ENCODE measurements around the gene ERCC6L. TPM values are rescaled to one million over a fixed set of nuclear protein-coding genes. Genes with fewer than 3 reads are reported as not detected.

The ERCC6L gene, protein sequence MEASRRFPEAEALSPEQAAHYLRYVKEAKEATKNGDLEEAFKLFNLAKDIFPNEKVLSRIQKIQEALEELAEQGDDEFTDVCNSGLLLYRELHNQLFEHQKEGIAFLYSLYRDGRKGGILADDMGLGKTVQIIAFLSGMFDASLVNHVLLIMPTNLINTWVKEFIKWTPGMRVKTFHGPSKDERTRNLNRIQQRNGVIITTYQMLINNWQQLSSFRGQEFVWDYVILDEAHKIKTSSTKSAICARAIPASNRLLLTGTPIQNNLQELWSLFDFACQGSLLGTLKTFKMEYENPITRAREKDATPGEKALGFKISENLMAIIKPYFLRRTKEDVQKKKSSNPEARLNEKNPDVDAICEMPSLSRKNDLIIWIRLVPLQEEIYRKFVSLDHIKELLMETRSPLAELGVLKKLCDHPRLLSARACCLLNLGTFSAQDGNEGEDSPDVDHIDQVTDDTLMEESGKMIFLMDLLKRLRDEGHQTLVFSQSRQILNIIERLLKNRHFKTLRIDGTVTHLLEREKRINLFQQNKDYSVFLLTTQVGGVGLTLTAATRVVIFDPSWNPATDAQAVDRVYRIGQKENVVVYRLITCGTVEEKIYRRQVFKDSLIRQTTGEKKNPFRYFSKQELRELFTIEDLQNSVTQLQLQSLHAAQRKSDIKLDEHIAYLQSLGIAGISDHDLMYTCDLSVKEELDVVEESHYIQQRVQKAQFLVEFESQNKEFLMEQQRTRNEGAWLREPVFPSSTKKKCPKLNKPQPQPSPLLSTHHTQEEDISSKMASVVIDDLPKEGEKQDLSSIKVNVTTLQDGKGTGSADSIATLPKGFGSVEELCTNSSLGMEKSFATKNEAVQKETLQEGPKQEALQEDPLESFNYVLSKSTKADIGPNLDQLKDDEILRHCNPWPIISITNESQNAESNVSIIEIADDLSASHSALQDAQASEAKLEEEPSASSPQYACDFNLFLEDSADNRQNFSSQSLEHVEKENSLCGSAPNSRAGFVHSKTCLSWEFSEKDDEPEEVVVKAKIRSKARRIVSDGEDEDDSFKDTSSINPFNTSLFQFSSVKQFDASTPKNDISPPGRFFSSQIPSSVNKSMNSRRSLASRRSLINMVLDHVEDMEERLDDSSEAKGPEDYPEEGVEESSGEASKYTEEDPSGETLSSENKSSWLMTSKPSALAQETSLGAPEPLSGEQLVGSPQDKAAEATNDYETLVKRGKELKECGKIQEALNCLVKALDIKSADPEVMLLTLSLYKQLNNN
- 1.6 TPM for total RNA-seq

DNA sequence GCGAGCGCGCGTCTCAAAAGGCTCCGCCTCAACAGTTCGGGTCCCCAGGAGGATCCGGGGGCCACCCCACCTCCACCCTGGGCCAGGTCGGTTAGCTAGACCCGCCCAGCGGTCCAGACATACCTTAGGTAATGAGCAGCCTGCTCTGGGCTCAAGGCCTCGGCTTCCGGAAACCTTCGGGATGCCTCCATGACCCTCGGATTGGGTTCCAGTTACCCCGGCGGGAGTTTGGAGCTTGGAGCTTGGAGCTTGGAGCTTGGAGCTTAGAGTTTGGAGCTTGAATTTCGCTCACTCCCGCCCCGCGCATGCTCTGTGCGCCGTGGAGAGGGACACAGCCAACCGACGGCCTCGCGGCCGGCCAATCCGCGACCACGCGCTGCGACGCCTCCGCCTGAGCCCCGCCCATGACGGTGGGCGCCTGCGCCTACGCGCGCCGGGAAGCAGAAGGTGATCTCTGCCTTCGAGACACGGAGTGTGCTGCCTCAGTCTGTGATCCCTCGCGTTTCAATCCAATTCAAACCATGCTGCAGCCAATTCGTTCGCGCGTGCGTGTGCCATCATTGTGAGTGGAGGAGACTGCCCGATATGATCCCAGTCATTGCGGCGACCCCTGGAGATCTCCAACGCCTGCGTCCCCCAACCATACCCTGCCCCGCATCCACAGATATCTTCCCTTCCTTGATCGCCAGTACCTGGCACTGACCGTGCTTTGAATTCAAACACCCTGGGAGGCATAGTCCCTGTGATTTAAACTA is at the start of gene ERCC6L:
ERCC6L (minus strand) TSS at position 307 of the 755 bp plus-strand sequence; CDS start at position 191, 116 bp downstream.
- H3K27me3 ChIP-seq (ENCODE audit: insufficient read depth, low read length): no peaks in the 10 kb centered on the region
- peak within 1 kb of the TSS; percentile 30 for H3K4me3 ChIP-seq (ENCODE audit: low read length)
- no peaks in the 10 kb centered on the region for H3K9me3 ChIP-seq (ENCODE audit: low read depth, low read length)
- peaks cover 6% of the 10 kb centered on the region for H3K4me1 ChIP-seq (ENCODE audit: insufficient read depth, low read length)

DNA sequence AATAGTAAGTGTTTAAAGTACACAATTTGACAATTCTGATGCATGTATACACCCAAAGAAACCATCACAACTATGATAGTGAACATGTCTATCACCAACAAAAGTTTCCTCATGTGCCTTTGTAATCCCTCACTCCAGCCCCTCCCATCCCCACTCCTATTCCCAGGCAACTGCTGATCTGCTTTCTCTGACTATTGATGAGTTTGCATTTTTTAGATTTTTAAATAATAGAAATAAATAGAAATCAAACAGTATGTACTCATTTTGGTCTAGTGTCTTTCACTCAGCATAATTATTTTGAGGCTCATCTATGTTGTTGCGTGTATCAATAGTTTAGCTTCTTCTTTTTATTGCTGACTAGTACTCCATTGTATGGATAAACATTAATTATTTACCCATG is 43.5 kb upstream of the ERCC6L start:
- no peaks in the 10 kb centered on the region for H3K9me3 ChIP-seq (ENCODE audit: low read depth, low read length)
- no peak overlapping the region for H3K4me3 ChIP-seq (ENCODE audit: low read length)
- H3K4me1 ChIP-seq (ENCODE audit: insufficient read depth, low read length): no peaks in the 10 kb centered on the region
- H3K27me3 ChIP-seq (ENCODE audit: insufficient read depth, low read length): no peaks in the 10 kb centered on the region

DNA sequence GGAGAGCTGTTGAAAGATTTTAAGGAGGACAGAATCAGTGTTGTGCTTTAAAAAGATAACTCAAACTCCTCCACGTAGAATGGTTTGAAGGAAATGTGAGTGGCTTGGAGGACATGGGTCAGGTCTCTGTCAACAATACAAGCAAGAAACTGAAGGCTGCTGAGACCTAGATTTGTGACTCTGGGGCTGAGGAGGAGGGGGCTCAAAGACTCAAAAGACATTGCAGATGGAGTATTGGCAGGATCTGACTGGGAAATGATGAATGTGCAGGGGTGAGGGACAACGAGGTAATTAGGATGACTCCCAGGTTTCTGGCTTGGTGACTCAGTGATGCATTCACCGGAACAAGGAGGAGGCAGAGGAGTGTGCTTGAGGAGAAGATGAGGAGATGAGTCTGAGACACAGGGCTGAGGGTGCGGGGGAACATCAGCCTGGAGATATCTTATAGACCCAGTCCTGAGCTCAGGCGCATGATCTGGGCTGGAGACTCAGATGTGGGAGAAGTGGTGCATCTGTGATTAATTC is 41.6 kb upstream of the ERCC6L start:
- no peaks in the 10 kb centered on the region for H3K27me3 ChIP-seq (ENCODE audit: insufficient read depth, low read length)
- peaks cover 7% of the 10 kb centered on the region for H3K4me1 ChIP-seq (ENCODE audit: insufficient read depth, low read length)
- H3K4me3 ChIP-seq (ENCODE audit: low read length): no peak overlapping the region
- no peaks in the 10 kb centered on the region for H3K9me3 ChIP-seq (ENCODE audit: low read depth, low read length)

DNA sequence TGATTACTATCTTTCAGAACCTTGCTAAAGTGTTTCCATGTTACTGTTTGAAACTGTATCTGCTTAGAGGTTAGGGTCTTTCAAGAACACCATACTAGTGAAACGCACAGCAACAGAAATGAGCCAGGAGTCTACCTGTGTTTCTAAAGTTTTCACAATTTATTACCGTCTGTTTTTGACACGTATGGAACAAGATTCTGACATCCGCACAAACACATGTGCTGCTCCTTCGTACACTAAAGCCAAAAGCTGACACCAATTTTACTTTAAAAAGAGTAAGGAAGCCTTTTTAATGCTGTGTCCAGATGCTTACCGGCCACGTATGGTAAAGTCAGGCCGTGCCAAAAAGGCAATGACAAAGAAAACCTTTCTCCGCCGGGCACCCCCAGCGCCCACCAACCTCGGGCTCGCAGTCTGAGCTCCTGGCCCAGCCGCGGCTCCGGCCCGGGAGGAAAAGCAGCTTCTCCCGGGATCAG is 37.7 kb upstream of the ERCC6L start:
- peaks cover 20% of the 10 kb centered on the region for H3K4me1 ChIP-seq (ENCODE audit: insufficient read depth, low read length)
- H3K4me3 ChIP-seq (ENCODE audit: low read length): peak overlapping the region; percentile 58
- H3K27me3 ChIP-seq (ENCODE audit: insufficient read depth, low read length): no peaks in the 10 kb centered on the region
- no peaks in the 10 kb centered on the region for H3K9me3 ChIP-seq (ENCODE audit: low read depth, low read length)

DNA sequence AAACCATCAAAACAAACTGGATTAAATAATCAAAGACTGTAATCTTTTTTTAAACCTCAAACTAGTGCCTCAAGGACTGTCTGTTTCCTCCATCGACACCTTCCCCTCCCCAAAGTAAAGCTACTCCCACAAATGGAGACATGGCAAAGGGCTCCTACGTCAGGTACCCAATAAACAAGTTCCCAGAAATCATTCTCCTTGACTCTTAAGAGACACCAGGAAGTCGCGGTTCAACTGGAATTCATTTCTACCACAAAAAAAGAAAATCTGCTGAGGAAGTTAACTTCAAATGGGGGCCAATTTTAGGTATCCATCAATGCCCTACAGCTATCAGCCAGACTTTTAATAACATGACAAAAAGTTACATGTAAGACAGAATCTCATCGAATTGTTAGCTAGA is 35.7 kb upstream of the ERCC6L start:
- H3K27me3 ChIP-seq (ENCODE audit: insufficient read depth, low read length): no peaks in the 10 kb centered on the region
- H3K4me3 ChIP-seq (ENCODE audit: low read length): no peak overlapping the region
- H3K4me1 ChIP-seq (ENCODE audit: insufficient read depth, low read length): peaks cover 20% of the 10 kb centered on the region

DNA sequence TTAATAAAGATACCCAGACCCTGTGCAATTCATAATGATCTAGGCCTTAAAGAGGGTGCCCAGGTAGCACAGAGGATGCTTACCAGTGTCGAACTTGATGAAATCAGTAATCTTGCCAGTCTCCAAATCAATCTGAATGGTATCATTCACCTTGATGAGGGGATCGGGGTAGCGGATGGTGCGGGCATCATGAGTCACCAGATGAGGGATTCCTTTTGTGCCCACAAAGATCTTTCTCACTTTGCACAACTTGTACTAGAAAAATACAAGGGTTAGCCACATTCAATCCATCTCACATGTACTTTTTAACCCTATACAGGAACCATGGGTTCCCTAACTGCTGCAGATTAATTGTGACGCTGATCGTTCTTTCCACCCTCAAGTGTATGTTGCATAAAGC is 34.9 kb upstream of the ERCC6L start:
- Histone ChIP-seq H3K4me1 (ENCODE audit: insufficient read depth, low read length) (peaks cover 20% of the 10 kb centered on the region), H3K27me3 (ENCODE audit: insufficient read depth, low read length) (no peaks in the 10 kb centered on the region), H3K9me3 (ENCODE audit: low read depth, low read length) (no peaks in the 10 kb centered on the region), H3K4me3 (ENCODE audit: low read length) (no peak overlapping the region)

More for the DNA sequence above, 35.7 kb upstream of the ERCC6L start:
- no peaks in the 10 kb centered on the region for H3K9me3 ChIP-seq (ENCODE audit: low read depth, low read length)

DNA sequence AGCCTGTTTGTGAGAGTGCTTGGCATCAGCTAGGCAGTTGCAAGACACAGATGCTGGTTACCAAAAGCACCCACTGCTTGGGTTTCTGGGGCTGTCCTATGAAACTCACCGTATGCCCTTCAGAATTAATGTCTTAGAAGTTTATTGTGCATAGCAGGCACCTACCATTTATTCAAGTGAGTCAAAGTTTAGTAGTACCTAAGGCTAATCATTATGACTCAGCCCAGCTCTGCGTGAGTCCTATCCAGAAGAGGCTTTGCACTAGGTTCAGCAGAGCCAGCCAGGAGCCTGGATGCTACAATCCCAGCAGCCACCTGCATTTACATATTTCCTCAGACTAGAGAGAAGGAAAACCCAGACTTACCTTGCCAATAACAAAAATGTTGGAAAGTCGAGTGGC is 34.0 kb upstream of the ERCC6L start:
- Histone ChIP-seq H3K4me3 (ENCODE audit: low read length) (no peak overlapping the region), H3K27me3 (ENCODE audit: insufficient read depth, low read length) (no peaks in the 10 kb centered on the region), H3K4me1 (ENCODE audit: insufficient read depth, low read length) (peaks cover 20% of the 10 kb centered on the region), H3K9me3 (ENCODE audit: low read depth, low read length) (no peaks in the 10 kb centered on the region)

DNA sequence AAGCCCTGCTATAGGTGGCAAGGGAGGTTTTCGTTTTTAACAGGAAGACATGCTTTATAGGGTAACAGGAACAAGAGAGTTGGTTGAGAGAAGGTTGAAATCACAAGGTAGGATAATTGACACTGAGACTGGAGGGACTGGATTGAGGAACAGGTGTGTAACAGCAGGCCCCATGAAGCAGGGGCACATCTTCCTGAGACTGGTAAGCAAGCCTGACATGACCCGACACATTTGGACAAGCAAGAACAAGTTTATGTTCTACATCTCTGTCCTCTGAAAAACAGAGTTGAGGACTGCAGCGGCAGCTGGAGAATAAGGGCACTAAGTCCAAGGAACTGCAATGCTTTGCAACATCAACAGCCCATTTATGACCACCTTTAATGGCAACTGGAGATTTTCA is 33.0 kb upstream of the ERCC6L start:
- Histone ChIP-seq H3K9me3 (ENCODE audit: low read depth, low read length) (no peaks in the 10 kb centered on the region), H3K27me3 (ENCODE audit: insufficient read depth, low read length) (no peaks in the 10 kb centered on the region), H3K4me3 (ENCODE audit: low read length) (no peak overlapping the region), H3K4me1 (ENCODE audit: insufficient read depth, low read length) (peaks cover 20% of the 10 kb centered on the region)

DNA sequence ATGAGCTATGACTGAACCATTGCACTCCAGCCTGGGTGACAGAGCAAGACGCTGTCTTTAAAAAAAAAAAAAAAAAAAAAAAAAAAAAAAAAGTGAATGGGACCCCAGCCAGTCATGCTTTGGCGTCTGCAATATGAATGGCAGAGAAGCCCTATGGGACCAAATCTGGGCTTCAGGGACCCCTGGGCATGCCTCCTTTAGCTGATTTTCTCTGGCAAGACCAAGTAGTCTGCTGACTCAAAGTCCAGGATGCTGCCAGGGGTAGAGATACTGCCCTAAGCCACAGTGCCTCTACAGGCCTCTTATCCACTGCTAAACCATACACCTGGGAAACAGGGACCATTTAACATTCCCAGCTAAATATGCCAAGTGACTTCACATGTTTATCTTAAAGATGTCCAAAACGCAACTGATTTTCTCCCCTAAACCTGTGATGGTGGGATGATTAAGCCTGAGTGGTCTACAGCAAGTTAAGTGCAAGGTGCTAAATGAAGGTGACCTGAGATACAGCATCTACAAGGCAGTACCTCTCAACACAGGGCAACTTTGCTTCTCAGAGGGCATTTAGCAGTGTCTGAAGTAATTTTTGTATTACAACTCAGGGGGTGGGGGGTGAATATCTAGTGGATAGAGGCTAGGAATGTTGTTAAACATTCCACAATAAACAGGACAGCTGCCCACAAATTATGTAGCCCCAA is 32.4 kb upstream of the ERCC6L start:
- Histone ChIP-seq H3K9me3 (ENCODE audit: low read depth, low read length) (no peaks in the 10 kb centered on the region), H3K4me3 (ENCODE audit: low read length) (no peak overlapping the region), H3K4me1 (ENCODE audit: insufficient read depth, low read length) (peaks cover 20% of the 10 kb centered on the region), H3K27me3 (ENCODE audit: insufficient read depth, low read length) (no peaks in the 10 kb centered on the region)

DNA sequence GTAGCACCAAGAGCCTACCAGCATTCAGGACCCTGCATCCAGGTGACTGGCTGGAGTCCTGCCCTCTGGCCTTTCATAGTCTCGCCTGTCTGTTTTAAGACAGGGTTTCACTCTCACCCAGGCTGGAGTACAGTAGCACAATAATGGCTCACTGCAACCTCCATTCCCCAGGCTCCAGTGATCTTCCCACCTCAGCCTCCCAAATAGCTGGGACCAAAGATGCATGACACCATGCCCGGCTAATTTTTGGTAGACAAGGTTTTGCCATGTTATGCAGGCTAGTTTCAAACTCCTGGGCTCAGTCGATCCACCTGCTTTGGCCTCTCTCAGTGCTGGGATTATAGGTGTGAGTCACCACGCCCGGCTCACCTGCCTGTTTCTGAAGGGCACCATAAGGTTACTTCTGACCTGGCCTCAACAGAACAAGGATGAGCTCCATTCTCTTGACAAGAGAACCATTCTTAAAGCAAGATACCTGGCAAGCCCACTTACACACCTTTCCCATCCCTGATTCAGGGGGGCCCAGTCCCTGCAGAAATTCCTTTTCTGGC is 31.6 kb upstream of the ERCC6L start:
- peaks cover 13% of the 10 kb centered on the region for H3K4me1 ChIP-seq (ENCODE audit: insufficient read depth, low read length)
- H3K4me3 ChIP-seq (ENCODE audit: low read length): no peak overlapping the region
- H3K27me3 ChIP-seq (ENCODE audit: insufficient read depth, low read length): no peaks in the 10 kb centered on the region
- H3K9me3 ChIP-seq (ENCODE audit: low read depth, low read length): no peaks in the 10 kb centered on the region

DNA sequence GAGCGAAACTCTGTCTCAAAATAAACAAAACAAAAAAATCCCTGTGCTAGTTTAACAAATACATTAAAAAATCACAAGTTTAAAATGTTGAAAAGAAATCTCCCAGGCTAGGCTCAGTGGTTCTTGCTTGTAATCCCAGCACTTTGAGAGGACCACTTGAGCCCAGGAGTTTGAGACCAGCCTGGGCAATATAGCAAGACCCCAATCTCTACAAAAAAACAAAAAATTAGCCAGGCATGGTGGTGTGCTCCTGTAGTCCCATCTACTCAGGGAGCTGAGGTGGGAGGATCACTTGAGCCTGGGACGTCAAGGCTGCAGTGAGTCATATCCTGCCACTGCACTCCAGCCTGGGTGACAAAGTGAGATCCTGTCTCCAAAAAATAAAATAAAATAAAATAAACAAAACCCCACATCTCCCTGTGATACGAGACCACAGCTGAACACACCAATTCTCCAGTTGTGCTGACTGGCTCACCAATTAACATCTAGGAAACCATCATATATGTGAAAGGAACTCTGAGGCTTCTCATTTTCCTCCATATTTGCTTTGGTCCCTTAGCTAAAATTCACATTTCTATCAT is 30.9 kb upstream of the ERCC6L start:
- H3K4me3 ChIP-seq (ENCODE audit: low read length): no peak overlapping the region
- peaks cover 8% of the 10 kb centered on the region for H3K4me1 ChIP-seq (ENCODE audit: insufficient read depth, low read length)
- no peaks in the 10 kb centered on the region for H3K9me3 ChIP-seq (ENCODE audit: low read depth, low read length)
- no peaks in the 10 kb centered on the region for H3K27me3 ChIP-seq (ENCODE audit: insufficient read depth, low read length)

DNA sequence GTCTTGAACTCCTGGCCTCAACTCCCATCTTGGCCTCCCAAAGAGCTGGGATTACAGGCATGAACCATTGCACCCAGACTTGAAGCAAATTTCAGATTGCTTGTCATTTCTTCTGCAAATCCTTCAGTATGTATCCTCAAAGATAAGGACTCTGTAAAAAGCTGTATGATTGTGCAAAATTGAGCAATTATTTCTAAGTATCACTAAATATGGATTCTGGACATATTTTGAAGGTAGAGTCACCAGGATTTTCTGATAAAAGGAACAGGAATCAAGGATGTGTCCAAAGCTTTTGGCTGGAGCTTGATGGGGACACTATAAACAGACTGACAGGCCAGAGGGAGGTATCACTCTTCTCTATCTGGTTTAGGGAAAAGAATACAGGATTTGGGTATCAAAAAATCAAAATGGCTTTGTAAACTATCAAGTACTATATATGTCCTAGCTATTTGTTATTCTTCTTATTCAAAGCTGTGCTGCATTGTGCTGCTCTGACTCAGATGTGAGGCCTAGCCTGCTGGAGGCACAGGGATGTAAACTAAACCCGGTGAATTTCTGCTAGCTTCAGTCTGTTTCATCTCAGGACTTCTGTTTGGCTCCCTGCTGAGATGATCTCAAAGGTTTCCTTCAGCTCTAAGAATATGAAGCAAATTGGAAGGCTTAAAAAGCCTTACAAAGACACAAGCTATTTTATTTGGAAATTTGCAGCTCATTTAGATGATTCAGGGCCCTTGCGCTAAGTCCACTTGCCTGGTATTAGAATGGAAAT is 30.0 kb upstream of the ERCC6L start:
- H3K27me3 ChIP-seq (ENCODE audit: insufficient read depth, low read length): no peaks in the 10 kb centered on the region
- no peak overlapping the region for H3K4me3 ChIP-seq (ENCODE audit: low read length)
- H3K4me1 ChIP-seq (ENCODE audit: insufficient read depth, low read length): no peaks in the 10 kb centered on the region
- H3K9me3 ChIP-seq (ENCODE audit: low read depth, low read length): no peaks in the 10 kb centered on the region

Data from mononuclear cell (primary cell).